IPS-18a (cell line): ENCODE data around the gene PRKN.

Experiments
- H3K27ac ChIP-seq: one replicate; pipeline ENCODE4 v1.5.1; 2013; ENCODE audit warnings: low read length
- H3K27me3 ChIP-seq: one replicate; pipeline ENCODE4 v1.6.1; 2013; ENCODE audit warnings: mild to moderate bottlenecking, low read length; ENCODE audit not compliant: control insufficient read depth, insufficient read depth
- H3K36me3 ChIP-seq: one replicate; pipeline ENCODE4 v1.6.1; 2013; ENCODE audit warnings: low read depth, low read length; ENCODE audit not compliant: control insufficient read depth
- H3K4me1 ChIP-seq: one replicate; pipeline ENCODE4 v1.6.1; 2013; ENCODE audit warnings: low read depth, low read length; ENCODE audit not compliant: control insufficient read depth
- H3K4me3 ChIP-seq: one replicate; pipeline ENCODE4 v1.5.1; 2013; ENCODE audit warnings: low read length
- H3K9ac ChIP-seq: one replicate; pipeline ENCODE4 v1.6.1; 2013; ENCODE audit warnings: mild to moderate bottlenecking, low read length, moderate library complexity
- H3K9me3 ChIP-seq: one replicate; pipeline ENCODE4 v1.6.1; 2013; ENCODE audit warnings: low read depth, low read length; ENCODE audit not compliant: control insufficient read depth

Gene PRKN

DNA sequence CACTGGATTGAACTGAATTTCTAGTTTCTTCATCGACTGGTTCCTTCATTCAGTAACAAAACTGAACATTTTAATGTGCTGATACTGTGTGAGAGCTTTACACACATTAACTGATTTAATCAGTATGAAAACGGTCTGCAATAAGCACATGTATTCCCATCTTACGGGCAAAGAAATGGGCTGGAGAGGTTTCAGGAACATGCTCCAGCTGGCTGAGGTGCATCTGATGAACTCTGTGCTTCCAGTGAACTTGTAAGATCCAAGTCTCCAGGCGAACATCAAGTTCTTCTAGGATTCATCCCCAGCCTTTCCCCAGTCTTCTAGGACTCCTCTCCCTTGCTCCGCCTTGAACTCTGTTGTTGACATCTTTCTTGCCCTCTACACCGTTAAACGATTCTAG, 1233.0 kb downstream of the PRKN start:
- Histone ChIP-seq H3K27ac (no peak overlapping the region), H3K4me3 (no peak overlapping the region), H3K9ac (no peak overlapping the region), H3K27me3 (no peaks in the 10 kb centered on the region), H3K4me1 (no peaks in the 10 kb centered on the region), H3K36me3 (no peaks in the 10 kb centered on the region), H3K9me3 (no peaks in the 10 kb centered on the region)

DNA sequence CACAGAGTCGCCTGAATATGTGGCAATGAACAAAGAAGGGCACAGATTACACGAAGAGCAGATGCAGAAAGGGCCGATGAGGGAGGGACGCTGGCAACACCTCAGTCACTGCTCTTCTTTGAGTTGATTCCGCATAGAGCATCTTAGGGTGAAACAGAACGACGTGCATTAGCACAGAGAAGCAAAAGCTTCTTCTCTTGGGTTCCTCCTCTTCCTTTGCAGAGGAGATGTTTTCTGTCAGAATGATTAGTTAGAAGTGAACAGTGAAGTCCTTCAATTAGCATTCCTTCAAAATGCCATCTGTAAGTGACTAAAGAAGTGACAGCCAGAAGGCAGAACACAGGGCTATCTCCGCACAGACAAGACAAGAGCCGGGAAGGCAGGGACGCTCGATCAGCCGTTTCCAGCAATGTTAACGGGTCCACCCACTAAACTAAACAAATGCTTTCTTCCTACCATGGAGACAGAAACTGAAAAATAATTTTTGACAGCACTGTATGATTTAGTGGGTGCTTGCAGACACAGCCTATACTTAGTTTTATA, 1233.9 kb downstream of the PRKN start:
- Histone ChIP-seq H3K9ac (no peak overlapping the region), H3K9me3 (no peaks in the 10 kb centered on the region), H3K4me3 (no peak overlapping the region), H3K4me1 (no peaks in the 10 kb centered on the region), H3K36me3 (no peaks in the 10 kb centered on the region), H3K27me3 (no peaks in the 10 kb centered on the region), H3K27ac (no peak overlapping the region)

DNA sequence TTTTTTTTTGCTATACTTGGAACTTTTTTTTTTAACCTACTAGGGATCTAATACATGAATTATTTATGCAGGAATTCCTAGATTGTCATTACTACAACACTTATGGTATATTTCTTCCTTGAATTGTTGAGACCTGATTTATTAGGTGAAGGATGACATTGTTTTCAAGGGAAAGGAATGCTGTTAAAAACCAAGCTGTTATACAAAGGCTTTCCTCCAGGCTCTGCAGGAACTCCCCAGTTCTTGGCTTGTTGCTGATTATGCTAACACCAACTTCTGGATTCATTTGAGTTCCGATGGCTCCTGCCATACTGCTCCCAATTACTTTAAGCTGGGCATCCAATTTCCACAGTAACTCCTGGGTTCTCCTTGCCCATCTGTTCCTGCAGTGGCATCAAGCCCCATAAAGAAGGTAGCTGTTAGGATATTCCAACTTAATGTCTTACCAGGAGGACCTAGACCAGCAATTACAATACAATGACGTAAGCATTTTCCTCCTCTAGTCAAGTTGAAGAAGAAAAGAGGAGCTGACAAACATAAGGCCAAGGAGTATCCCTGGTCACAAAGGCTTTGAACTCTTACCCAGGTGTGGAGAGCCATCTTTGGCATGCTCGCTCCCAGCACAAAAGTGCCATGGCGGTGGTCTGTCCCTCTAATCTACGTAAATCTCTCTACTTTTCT, 1237.8 kb downstream of the PRKN start:
- H3K9ac ChIP-seq, result no peak overlapping the region
- no peaks in the 10 kb centered on the region for H3K9me3 ChIP-seq
- H3K36me3 ChIP-seq, result no peaks in the 10 kb centered on the region
- H3K27me3 ChIP-seq, result no peaks in the 10 kb centered on the region
- H3K4me3 ChIP-seq, result no peak overlapping the region
- H3K27ac ChIP-seq, result no peak overlapping the region
- no peaks in the 10 kb centered on the region for H3K4me1 ChIP-seq

DNA sequence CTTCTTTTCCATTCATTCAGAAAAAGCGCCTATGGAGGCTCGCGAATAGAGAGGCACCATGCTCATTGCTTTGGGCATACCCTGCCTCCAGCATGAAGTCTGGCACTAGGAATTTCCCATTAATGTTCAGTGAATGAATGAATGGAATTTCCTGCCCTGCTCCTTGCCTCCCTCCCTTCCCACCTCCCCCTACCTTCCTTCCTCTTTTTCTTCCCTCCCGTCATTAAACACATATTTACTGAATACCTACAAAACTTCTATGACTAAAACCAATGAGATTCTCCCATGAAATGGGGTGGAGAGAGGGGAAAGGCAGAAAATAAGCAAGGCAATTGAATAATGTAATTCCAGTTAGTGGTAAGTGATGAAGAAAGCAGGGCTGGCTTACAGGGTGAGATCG, 1239.9 kb downstream of the PRKN start:
- Histone ChIP-seq H3K9me3 (no peaks in the 10 kb centered on the region), H3K4me1 (peaks cover 5% of the 10 kb centered on the region), H3K9ac (no peak overlapping the region), H3K36me3 (no peaks in the 10 kb centered on the region), H3K4me3 (no peak overlapping the region), H3K27me3 (no peaks in the 10 kb centered on the region), H3K27ac (no peak overlapping the region)

DNA sequence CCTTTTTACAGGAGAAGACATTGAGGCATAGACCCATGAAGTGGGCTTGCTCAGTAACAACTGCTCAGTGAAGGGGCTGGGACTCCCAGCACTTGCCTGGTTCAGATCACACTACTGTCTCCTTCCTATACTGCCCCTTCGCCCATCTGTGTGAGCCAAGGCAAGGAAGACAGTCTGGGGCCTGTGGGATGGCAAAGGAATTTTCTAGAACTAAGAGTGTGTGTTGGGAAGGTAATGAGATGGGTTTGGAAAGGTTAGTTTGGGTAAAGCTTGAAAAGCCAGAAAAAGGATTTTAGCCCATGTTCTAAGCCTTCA, 1240.4 kb downstream of the PRKN start:
- no peak overlapping the region for H3K9ac ChIP-seq
- H3K27me3 ChIP-seq, result no peaks in the 10 kb centered on the region
- no peak overlapping the region for H3K27ac ChIP-seq
- H3K4me1 ChIP-seq, result peaks cover 6% of the 10 kb centered on the region
- H3K36me3 ChIP-seq, result no peaks in the 10 kb centered on the region
- H3K9me3 ChIP-seq, result no peaks in the 10 kb centered on the region
- H3K4me3 ChIP-seq, result no peak overlapping the region

DNA sequence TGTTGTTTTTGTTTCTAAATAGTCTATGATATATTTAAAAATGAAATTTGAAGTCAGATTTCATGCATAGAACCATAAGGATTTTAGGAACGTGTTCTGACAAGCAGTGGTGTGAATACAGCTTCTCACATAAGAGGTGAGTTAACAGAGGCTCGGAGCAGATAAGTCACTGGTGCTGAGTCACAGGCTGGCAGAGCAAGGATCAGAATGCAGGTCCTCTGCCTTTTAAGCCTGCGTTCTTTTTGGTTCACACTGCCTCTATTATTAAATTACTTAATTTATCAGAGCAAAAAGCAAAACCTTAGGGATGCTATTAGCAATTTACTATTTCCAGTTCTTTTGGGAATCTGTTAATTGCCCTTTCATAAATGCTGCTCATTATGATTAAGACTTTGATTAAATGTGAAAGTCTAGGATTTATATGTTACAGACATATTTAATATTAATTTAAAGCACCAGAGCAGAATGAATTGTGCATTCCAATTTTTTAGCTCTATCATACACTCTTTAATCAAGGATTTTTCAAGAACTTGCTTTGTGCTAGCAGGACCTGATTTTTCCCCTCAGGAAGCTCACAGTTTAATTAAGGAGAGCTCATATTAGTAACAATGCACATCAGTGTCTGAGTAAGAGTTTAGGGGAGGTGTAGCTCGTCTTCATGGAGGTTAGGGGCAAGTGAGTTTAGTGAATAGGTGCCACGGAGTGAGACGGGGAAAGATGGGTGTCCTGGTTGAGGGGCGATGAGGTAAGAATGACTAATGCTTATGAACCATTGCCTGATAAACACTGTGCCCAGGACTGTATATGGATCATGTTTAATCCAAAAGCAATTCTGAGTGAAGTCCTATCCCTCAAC, 1241.0 kb downstream of the PRKN start:
- H3K9ac ChIP-seq, result no peak overlapping the region
- H3K36me3 ChIP-seq, result no peaks in the 10 kb centered on the region
- no peaks in the 10 kb centered on the region for H3K27me3 ChIP-seq
- H3K27ac ChIP-seq, result no peak overlapping the region
- H3K9me3 ChIP-seq, result no peaks in the 10 kb centered on the region
- H3K4me3 ChIP-seq, result no peak overlapping the region
- peaks cover 6% of the 10 kb centered on the region for H3K4me1 ChIP-seq

DNA sequence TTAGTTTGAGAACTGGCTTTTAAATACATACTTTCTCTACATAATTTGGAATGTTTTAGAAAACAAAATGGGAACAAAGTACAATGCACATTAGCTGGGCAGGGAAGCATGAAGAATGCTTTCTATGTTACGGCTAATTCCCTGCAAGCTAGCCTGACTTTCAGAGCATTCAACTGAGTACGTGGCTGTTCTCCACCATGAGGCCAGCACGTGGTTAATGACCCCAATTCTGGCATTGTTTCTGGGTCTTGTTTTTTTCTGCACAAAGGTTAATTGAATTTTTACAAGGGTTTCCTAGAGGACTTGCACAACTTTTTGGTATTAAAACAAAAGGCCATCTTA, 1245.1 kb downstream of the PRKN start:
- H3K4me1 ChIP-seq, result peaks cover 6% of the 10 kb centered on the region
- no peaks in the 10 kb centered on the region for H3K36me3 ChIP-seq
- no peak overlapping the region for H3K27ac ChIP-seq
- no peak overlapping the region for H3K9ac ChIP-seq
- H3K4me3 ChIP-seq, result no peak overlapping the region
- H3K27me3 ChIP-seq, result no peaks in the 10 kb centered on the region
- no peaks in the 10 kb centered on the region for H3K9me3 ChIP-seq

DNA sequence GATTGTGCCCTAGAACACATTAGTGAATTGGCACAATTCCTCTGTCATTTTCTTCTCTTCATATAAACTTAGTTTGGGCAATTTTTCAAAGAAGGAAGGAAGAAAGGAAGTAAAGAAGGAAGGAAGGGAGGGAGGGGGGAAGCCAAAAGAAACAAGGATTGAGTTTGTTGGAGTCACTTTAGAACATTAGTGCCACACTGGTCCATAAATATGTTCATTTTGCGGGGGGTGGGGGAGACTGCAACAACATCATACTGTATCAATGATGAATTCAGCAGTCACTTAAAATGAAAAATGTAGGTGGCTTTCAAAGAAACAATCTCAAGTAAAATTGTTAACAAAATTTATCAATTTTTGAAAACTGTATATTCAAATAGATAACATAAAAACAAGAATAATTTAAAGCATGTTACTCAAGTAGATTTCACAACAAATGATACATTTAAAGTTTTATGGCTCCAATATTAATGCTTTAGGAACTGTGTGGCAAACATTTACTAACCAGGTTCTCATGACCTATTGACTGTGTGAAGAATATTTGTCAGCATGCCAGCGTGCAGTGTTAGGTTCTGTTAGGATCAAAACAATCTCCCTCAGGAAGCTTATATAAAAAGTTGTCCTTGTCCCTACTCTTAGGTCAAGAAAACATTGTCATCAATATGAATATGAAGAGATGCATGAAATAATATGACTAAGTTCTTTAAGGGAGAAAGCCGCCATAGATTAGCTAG, 1245.6 kb downstream of the PRKN start:
- no peaks in the 10 kb centered on the region for H3K36me3 ChIP-seq
- no peak overlapping the region for H3K27ac ChIP-seq
- no peak overlapping the region for H3K4me3 ChIP-seq
- H3K9ac ChIP-seq, result no peak overlapping the region
- peaks cover 6% of the 10 kb centered on the region for H3K4me1 ChIP-seq
- H3K9me3 ChIP-seq, result no peaks in the 10 kb centered on the region
- no peaks in the 10 kb centered on the region for H3K27me3 ChIP-seq

DNA sequence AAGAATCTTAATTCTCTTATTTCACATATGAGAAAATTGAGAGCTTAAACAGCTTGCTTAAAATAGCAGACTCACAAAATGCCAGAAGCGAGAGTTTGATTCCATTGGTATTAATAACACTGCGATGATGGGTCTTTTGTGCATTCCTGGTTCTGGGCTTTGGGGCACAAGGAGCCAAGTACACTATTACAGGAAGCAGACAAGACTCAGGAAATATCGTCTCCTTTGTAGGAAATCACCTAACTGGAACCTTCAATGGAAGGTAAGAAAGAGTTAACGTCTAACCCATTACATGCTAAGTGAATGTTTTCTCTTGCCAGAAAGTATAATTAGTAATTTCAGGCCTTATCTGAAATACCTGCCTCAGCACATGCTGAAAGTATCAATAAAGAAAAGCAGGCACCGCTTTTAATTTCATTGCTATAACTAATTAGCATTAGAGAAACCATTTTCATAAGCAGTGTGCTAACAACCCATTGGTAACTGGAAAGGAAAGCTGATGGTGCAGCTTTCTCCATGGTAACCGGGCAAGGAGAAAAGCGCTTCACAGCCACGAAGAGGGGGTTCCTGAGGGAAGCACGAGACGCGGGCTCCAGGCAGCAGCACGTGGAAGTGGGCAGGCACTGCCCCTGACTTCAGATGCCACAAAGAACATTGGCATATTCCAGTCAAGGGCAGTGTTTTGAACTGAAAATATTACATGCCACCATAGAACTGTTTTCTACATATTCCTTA, 1247.0 kb downstream of the PRKN start:
- no peaks in the 10 kb centered on the region for H3K27me3 ChIP-seq
- no peak overlapping the region for H3K27ac ChIP-seq
- peaks cover 6% of the 10 kb centered on the region for H3K4me1 ChIP-seq
- H3K4me3 ChIP-seq, result no peak overlapping the region
- no peak overlapping the region for H3K9ac ChIP-seq
- H3K36me3 ChIP-seq, result no peaks in the 10 kb centered on the region
- H3K9me3 ChIP-seq, result no peaks in the 10 kb centered on the region

DNA sequence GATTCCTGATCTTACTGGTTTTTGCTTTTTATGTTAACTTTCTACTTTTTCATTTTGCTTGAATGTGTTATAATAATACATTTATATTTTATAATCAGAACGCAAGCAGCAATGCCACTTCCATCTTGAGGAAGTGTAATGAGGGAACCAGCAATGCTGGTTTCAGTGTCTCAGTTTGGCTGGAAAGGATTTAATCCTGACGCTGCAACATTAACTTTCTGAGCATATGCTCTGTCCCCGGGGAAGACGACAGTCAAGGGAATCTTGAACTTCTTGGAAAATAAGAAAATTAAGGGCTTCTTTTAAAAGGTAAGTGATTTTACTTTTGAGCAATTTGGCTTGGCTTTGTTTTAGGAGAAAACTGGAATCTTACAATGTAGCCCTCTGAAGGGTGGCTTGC, 1248.2 kb downstream of the PRKN start:
- H3K4me3 ChIP-seq, result no peak overlapping the region

DNA sequence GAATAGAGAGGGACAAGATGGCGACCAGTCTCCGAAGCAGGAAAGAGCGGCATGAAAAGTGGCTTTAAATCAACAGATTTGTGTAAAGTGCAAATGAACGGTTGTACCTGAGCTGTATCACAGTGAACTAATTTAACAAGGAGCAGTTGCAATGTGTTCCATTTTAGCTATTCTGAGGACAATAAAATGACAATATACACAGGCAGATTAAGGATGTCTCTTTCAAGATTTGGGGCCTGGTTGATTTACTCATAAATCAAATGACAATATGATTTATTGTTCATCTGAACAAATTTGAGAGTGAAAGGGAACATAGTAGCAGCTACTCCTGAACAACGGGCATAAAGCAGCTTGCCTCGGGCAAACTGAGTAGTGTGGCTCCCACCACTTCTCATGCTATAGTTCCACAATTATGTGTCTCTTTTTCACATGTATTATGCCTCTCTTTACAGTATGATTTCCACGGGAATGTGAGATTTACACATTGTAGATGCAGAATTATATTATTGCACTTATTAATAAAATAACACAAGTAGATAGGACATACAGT, 1249.6 kb downstream of the PRKN start:
- Histone ChIP-seq H3K9ac (no peak overlapping the region), H3K27me3 (no peaks in the 10 kb centered on the region), H3K36me3 (no peaks in the 10 kb centered on the region)

More for the DNA sequence above, 1248.2 kb downstream of the PRKN start:
- Histone ChIP-seq H3K36me3 (no peaks in the 10 kb centered on the region), H3K9me3 (no peaks in the 10 kb centered on the region), H3K27ac (no peak overlapping the region), H3K27me3 (no peaks in the 10 kb centered on the region), H3K4me1 (peaks cover 6% of the 10 kb centered on the region), H3K9ac (no peak overlapping the region)

More for the DNA sequence above, 1249.6 kb downstream of the PRKN start:
- no peak overlapping the region for H3K4me3 ChIP-seq
- H3K4me1 ChIP-seq, result peaks cover 4% of the 10 kb centered on the region
- no peak overlapping the region for H3K27ac ChIP-seq
- no peaks in the 10 kb centered on the region for H3K9me3 ChIP-seq
